OCI-LY3 (cell line): ENCODE measurements around the gene CLDN9.

ENCODE experiments used
- H2AFZ ChIP-seq: fragments of 200-600, 300-600 bp; shearing (Covaris generic); 2 replicates; pipeline ENCODE4 v1.6.0; 2014; ENCODE audit warnings: antibody characterized with exemption, low read depth, low read length
- H3K27ac ChIP-seq: fragments of 200-600, 300-600 bp; sonication (generic); 2 replicates; pipeline ENCODE4 v1.5.1; 2014; ENCODE audit warnings: mild to moderate bottlenecking, low read length, moderate library complexity, mixed read lengths
- H3K27me3 ChIP-seq: fragments of 200-600, 300-600 bp; sonication (generic); 2 replicates; pipeline ENCODE4 v1.6.1; 2014; ENCODE audit warnings: low read depth, low read length, mixed read lengths
- H3K36me3 ChIP-seq: fragments of 200-600, 300-600 bp; sonication (generic); replicated peaks from 2 replicates; pipeline ENCODE3; 2014; ENCODE audit warnings: low read depth, low read length, mixed read lengths
- H3K4me1 ChIP-seq: fragments of 300-600, 200-600 bp; sonication (generic); 2 replicates; pipeline ENCODE4 v1.6.1; 2014; ENCODE audit warnings: low read length, mixed read lengths
- H3K4me2 ChIP-seq: fragments of 200-600, 300-600 bp; sonication (generic); 2 replicates; pipeline ENCODE4 v1.6.1; 2014; ENCODE audit warnings: low read length, mixed read lengths
- H3K4me3 ChIP-seq: fragments of 300-600, 200-600 bp; sonication (generic); 2 replicates; pipeline ENCODE4 v1.5.1; 2014; ENCODE audit warnings: antibody characterized with exemption, mild to moderate bottlenecking, low read length, moderate library complexity
- H3K79me2 ChIP-seq: fragments of 300-600, 200-600 bp; shearing (Covaris generic); 2 replicates; pipeline ENCODE4 v1.6.1; 2014; ENCODE audit warnings: mild to moderate bottlenecking, low read length, mixed read lengths
- H3K9ac ChIP-seq: fragments of 300-600, 200-600 bp; shearing (Covaris generic); 2 replicates; pipeline ENCODE4 v1.6.0; 2014; ENCODE audit warnings: mild to moderate bottlenecking, low read length, moderate library complexity
- H3K9me3 ChIP-seq: fragments of 200-600, 300-600 bp; shearing (Covaris generic); 2 replicates; pipeline ENCODE4 v1.6.1; 2014; ENCODE audit warnings: low read length, mixed read lengths; ENCODE audit not compliant: insufficient read depth
- H4K20me1 ChIP-seq: fragments of 200-600, 300-600 bp; sonication (generic); 2 replicates; pipeline ENCODE4 v1.6.1; 2016; ENCODE audit warnings: low read length, mixed read lengths; ENCODE audit not compliant: insufficient read depth
- CTCF ChIP-seq: fragments of 200-600, 300-600 bp; sonication (generic); IDR thresholded peaks from 2 replicates; pipeline ENCODE4 v1.5.1; 2014; ENCODE audit warnings: antibody characterized with exemption, low read length, low read depth
- EZH2phosphoT487 ChIP-seq: fragments of 200-600 bp; shearing (Covaris generic); IDR thresholded peaks from 2 replicates; pipeline ENCODE4 v1.6.1; 2018; ENCODE audit warnings: antibody characterized with exemption, mixed run types, low read depth

CLDN9 gene

DNA sequence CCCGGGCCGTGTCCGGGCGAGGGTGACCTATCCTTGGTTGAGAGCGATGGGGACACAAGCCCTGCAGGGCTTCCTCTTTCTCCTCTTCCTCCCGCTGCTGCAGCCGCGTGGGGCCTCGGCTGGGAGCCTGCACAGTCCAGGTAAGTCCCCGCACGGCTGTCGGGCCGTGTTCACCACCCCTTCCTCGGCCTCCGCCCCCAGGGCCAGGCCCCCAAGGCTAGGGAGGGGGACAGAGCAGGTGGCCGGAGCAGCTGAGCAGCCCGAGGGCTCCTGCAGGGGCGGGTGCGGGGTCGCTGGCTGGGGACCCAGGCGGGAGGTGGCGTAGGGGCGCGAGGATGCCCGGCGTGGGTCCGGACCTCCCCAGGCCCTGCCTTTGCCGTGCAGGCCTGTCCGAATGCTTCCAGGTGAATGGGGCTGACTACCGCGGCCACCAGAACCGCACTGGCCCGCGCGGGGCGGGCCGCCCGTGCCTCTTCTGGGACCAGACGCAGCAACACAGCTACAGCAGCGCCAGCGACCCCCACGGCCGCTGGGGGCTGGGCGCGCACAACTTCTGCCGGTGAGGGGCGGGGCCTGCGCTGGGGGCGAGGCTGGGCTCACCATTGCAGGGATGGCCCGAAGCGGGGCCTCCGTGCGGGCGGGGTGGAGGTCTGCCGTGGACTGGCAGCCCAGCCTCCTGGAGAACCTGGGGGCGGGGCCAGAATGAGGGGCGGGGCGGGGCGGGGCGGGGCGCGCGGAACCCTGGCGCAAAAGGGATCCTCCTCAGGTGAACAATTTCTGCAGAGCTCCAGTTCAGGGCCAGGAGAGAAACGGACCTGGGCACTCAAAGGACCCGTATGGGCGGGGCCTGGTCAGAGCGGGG lies 48.0 kb upstream of the CLDN9 start:
- peak overlapping the region; percentile 88 for H3K27ac ChIP-seq
- peaks cover 44% of the 10 kb centered on the region for H3K4me1 ChIP-seq
- peak overlapping the region; percentile 91 for H3K4me3 ChIP-seq
- no peak overlapping the region for H2AFZ ChIP-seq
- no peaks in the 10 kb centered on the region for H3K9me3 ChIP-seq
- peaks cover 9% of the 10 kb centered on the region for H3K36me3 ChIP-seq
- TF ChIP-seq EZH2phosphoT487 (no peak), CTCF (no peak)
- H3K27me3 ChIP-seq, result no peaks in the 10 kb centered on the region
- H3K9ac ChIP-seq, result peak overlapping the region; percentile 98
- H3K4me2 ChIP-seq, result peak overlapping the region; percentile 97
- peaks cover 29% of the 10 kb centered on the region for H3K79me2 ChIP-seq
- H4K20me1 ChIP-seq, result peaks cover 10% of the 10 kb centered on the region

- H3K4me2 ChIP-seq, result peak overlapping the region; percentile 76
- H3K9me3 ChIP-seq, result no peaks in the 10 kb centered on the region
- TF ChIP-seq CTCF (no peak), EZH2phosphoT487 (no peak)
- H3K36me3 ChIP-seq, result peaks cover 9% of the 10 kb centered on the region
- H3K27me3 ChIP-seq, result no peaks in the 10 kb centered on the region
- H2AFZ ChIP-seq, result no peak overlapping the region
- H3K9ac ChIP-seq, result peak overlapping the region; percentile 31; the same call in 1 of the 2 replicates
- H4K20me1 ChIP-seq, result peaks cover 21% of the 10 kb centered on the region
- H3K4me3 ChIP-seq, result peak overlapping the region; percentile 75
- H3K4me1 ChIP-seq, result peaks cover 39% of the 10 kb centered on the region
- peak overlapping the region; percentile 61 for H3K27ac ChIP-seq
- H3K79me2 ChIP-seq, result peaks cover 45% of the 10 kb centered on the region
Observed at GRCh38 chr16:2966043-2966807, 46.5 kb upstream of the CLDN9 start.

GRCh38 chr16:2966808-2967191 lies 45.9 kb upstream of the CLDN9 start:
- Histone ChIP-seq H3K9ac (no peak overlapping the region), H3K27me3 (no peaks in the 10 kb centered on the region), H2AFZ (no peak overlapping the region), H3K4me1 (peaks cover 34% of the 10 kb centered on the region), H3K9me3 (no peaks in the 10 kb centered on the region), H3K4me2 (no peak overlapping the region), H3K79me2 (peaks cover 50% of the 10 kb centered on the region), H3K27ac (no peak overlapping the region), H3K36me3 (peaks cover 9% of the 10 kb centered on the region), H4K20me1 (peaks cover 27% of the 10 kb centered on the region), H3K4me3 (no peak overlapping the region)
- TF ChIP-seq EZH2phosphoT487 (no peak), CTCF (no peak)

- Histone ChIP-seq H3K4me3 (no peak overlapping the region), H3K4me1 (peaks cover 30% of the 10 kb centered on the region), H3K79me2 (peaks cover 49% of the 10 kb centered on the region), H4K20me1 (peaks cover 31% of the 10 kb centered on the region), H3K9me3 (no peaks in the 10 kb centered on the region), H3K9ac (no peak overlapping the region), H3K36me3 (peaks cover 13% of the 10 kb centered on the region), H2AFZ (no peak overlapping the region), H3K27me3 (no peaks in the 10 kb centered on the region), H3K4me2 (no peak overlapping the region), H3K27ac (no peak overlapping the region)
- no peak for TF ChIP-seq EZH2phosphoT487
- TF ChIP-seq CTCF, result no peak
Observed at GRCh38 chr16:2967211-2967631, 45.5 kb upstream of the CLDN9 start.
